Measurements from ENCODE around the gene CCBE1. TPM values are rescaled to one million over a fixed set of nuclear protein-coding genes. Genes with fewer than 3 reads are reported as not detected.

Gene CCBE1
- total RNA-seq, 2 donors from 2014 or later: 0.27 to 3.1 TPM

DNA sequence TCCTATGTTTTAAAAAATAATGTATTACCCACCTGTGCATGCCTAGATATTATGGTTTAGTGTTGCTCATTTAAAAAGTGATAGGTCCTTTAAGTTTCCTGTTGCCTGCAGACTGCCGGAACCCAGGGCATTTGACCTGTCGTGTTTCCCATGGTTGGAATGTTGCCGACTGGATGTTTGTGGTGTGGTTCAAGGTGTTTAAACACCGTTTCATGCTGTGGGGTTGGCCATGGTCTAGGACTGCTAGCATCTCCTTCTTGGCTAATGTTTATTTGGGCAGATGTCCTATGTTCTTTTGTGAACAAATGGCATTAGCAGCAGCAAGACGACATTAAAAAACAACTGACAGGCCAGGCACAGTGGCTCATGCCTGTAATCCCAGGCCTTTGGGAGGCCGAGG, 245.3 kb downstream of the CCBE1 start:
- no peak for DNase-seq
- Histone ChIP-seq H3K4me1 (no peaks in the 10 kb centered on the region), H3K4me3 (no peak overlapping the region), H3K27me3 (no peaks in the 10 kb centered on the region), H3K9ac (ENCODE audit: low read depth in 2 of 2, low read length in 2 of 2) (no peak overlapping the region), H3K27ac (no peak overlapping the region), H3K36me3 (no peaks in the 10 kb centered on the region), H3K9me3 (no peaks in the 10 kb centered on the region)
- intact Hi-C loops (cut with DNase I): no loop called here
- TF ChIP-seq, protein P1, sequence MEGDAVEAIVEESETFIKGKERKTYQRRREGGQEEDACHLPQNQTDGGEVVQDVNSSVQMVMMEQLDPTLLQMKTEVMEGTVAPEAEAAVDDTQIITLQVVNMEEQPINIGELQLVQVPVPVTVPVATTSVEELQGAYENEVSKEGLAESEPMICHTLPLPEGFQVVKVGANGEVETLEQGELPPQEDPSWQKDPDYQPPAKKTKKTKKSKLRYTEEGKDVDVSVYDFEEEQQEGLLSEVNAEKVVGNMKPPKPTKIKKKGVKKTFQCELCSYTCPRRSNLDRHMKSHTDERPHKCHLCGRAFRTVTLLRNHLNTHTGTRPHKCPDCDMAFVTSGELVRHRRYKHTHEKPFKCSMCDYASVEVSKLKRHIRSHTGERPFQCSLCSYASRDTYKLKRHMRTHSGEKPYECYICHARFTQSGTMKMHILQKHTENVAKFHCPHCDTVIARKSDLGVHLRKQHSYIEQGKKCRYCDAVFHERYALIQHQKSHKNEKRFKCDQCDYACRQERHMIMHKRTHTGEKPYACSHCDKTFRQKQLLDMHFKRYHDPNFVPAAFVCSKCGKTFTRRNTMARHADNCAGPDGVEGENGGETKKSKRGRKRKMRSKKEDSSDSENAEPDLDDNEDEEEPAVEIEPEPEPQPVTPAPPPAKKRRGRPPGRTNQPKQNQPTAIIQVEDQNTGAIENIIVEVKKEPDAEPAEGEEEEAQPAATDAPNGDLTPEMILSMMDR (IDR thresholded peaks at IDR 0.05): no peak

DNA sequence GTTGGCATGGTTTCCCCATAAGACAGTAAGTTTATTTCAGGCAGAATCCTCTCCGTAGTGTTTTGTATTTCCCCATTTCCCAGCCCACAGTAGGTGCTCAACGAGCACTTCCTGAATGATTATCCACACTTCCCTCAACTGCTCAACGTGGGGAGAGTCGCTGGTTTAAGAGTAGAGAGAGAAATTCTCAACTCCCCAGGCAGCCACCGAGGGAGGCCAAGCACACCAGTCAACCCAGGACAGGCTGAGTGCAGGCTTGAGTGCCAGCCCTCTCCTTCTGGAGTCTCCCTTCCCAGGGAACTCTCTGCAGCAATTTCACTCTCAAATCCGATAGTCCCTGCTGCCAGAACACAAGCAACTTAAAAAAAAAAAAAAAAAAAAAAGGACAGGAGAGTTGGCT, 246.2 kb downstream of the CCBE1 start:
- Histone ChIP-seq H3K9ac (ENCODE audit: low read depth in 2 of 2, low read length in 2 of 2) (no peak overlapping the region), H3K9me3 (no peaks in the 10 kb centered on the region), H3K36me3 (no peaks in the 10 kb centered on the region), H3K4me3 (no peak overlapping the region), H3K27ac (no peak overlapping the region), H3K4me1 (no peaks in the 10 kb centered on the region), H3K27me3 (no peaks in the 10 kb centered on the region)
- TF ChIP-seq, protein P1 (IDR thresholded peaks at IDR 0.05): no peak
- intact Hi-C loops (cut with DNase I): no loop called here
- no peak for DNase-seq

DNA sequence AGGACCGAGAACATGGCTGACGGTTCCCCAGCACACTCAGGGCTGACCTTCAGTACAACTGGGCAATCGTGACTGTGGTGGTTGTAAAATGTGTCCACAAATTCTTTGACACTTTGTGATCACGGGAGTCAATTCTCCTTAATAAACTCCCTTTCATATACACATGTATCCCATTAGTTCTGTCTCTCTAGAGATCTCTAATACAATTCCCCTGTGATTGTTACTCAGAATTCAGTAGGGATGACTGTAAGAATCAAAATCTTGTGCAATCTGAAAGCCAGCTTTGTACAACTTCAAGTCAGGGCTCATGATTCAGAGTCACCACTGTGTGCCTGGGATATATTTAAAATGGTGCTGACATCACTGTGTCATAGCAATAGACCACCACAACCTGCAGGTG, 248.7 kb downstream of the CCBE1 start:
- intact Hi-C loops (cut with DNase I): no loop called here
- H3K4me1 ChIP-seq: no peaks in the 10 kb centered on the region
- no peak for DNase-seq
- H3K27ac ChIP-seq: no peak overlapping the region
- H3K9me3 ChIP-seq: no peaks in the 10 kb centered on the region
- H3K9ac ChIP-seq (ENCODE audit: low read depth in 2 of 2, low read length in 2 of 2): no peak overlapping the region
- TF ChIP-seq, protein P1 (IDR thresholded peaks at IDR 0.05): no peak
- no peaks in the 10 kb centered on the region for H3K27me3 ChIP-seq
- H3K36me3 ChIP-seq: no peaks in the 10 kb centered on the region
- H3K4me3 ChIP-seq: no peak overlapping the region

DNA sequence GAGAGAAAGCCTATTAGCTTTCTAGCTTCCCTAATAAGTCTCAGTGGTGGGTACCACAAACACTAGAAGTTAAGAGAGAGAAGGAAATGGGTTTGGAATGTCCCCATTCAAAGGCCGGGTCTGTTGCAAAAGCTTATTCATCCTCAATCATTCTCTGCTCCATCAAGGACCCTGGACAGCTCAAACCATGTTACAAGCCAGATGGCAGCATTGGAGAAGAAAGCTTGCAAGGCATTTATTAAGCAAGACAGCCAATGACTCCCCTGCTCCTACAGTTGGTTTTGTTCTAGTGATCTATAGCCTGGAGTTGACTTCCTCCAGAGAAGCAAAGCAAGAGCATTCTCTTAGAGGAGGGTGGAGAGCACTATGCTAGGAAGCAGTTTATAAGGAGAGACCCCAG, 251.2 kb downstream of the CCBE1 start:
- H3K36me3 ChIP-seq: no peaks in the 10 kb centered on the region
- intact Hi-C loops (cut with DNase I): no loop called here

DNA sequence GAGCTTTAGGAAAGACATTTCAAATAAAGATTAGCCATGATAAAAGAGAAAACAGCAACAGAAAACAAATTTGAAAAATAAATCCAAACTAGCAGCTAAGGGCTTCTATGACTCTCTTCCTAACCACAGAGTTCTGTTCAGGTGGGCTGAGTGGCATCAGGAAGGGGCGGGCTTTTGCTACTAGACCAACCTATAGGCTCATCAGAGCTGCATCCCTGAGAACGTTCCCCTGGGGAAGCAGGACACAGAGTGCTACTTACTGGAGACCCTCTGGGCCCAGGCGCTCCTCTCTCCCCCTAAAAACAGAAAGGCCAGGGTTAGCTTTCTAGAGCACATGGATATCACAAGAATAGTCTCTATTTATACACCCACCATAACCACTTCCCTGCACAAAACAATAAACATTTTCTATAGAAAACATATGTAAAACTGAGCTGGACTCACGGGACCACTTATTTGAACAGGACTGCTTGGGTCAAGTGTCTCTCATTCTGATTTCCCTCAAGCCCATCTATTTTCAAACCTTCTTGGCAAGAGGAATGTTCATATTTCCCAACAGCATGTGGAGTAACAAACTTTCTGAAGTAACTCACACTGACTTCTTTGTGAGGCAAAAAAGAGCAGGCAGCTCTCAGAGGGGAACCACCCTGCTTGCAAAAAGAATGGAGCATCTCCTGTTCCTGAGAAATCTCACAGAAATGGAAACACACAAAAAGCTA, 259.2 kb downstream of the CCBE1 start:
- H3K9ac ChIP-seq (ENCODE audit: low read depth in 2 of 2, low read length in 2 of 2): no peak overlapping the region
- intact Hi-C loops (cut with DNase I): no loop called here
- DNase-seq: no peak
- no peaks in the 10 kb centered on the region for H3K4me1 ChIP-seq
- H3K27ac ChIP-seq: no peak overlapping the region
- no peak overlapping the region for H3K4me3 ChIP-seq
- H3K27me3 ChIP-seq: no peaks in the 10 kb centered on the region
- no peaks in the 10 kb centered on the region for H3K9me3 ChIP-seq
- TF ChIP-seq, protein P1 (IDR thresholded peaks at IDR 0.05): no peak
- no peaks in the 10 kb centered on the region for H3K36me3 ChIP-seq

More for the DNA sequence above, 251.2 kb downstream of the CCBE1 start:
- Histone ChIP-seq H3K4me1 (no peaks in the 10 kb centered on the region), H3K27me3 (no peaks in the 10 kb centered on the region), H3K4me3 (no peak overlapping the region), H3K9me3 (no peaks in the 10 kb centered on the region), H3K9ac (ENCODE audit: low read depth in 2 of 2, low read length in 2 of 2) (no peak overlapping the region), H3K27ac (no peak overlapping the region)
- TF ChIP-seq, protein P1 (IDR thresholded peaks at IDR 0.05): no peak
- no peak for DNase-seq
